Mesendoderm (in vitro differentiated cells): ENCODE results near the gene BIN1.

Experiments used
- DNase-seq: peaks from one replicate; pipeline ENCODE4 v3.0.0; 2013
- H2AK5ac ChIP-seq: 2 replicates; pipeline ENCODE4 v1.6.1; 2013; ENCODE audit warnings: low read length, inconsistent platforms
- H2BK120ac ChIP-seq: 2 replicates; pipeline ENCODE4 v1.6.1; 2013; ENCODE audit warnings: low read depth, mild to moderate bottlenecking, low read length, moderate library complexity, mixed read lengths
- H2BK15ac ChIP-seq: replicated peaks from 2 replicates; pipeline ENCODE4 v1.6.1; 2013; ENCODE audit warnings: low read depth, mild to moderate bottlenecking, moderate library complexity
- H2BK5ac ChIP-seq: 2 replicates; pipeline ENCODE4 v1.6.1; 2013; ENCODE audit warnings: low read length, inconsistent platforms
- H3K18ac ChIP-seq: 2 replicates; pipeline ENCODE4 v1.6.1; 2013; ENCODE audit warnings: mild to moderate bottlenecking, low read length, mixed read lengths
- H3K23ac ChIP-seq: one replicate; pipeline ENCODE4 v1.6.1; 2013; ENCODE audit warnings: low read length
- H3K27ac ChIP-seq: 2 replicates; pipeline ENCODE4 v1.5.1; 2013; ENCODE audit warnings: low read depth, mild to moderate bottlenecking, inconsistent platforms, low read length, moderate library complexity
- H3K27me3 ChIP-seq: 2 replicates; pipeline ENCODE4 v1.6.1; 2013; ENCODE audit warnings: low read length, control low read depth, mild to moderate bottlenecking, inconsistent platforms; ENCODE audit not compliant: insufficient read depth, poor library complexity
- H3K36me3 ChIP-seq: 2 replicates; pipeline ENCODE4 v1.6.1; 2013; ENCODE audit warnings: low read length, inconsistent platforms; ENCODE audit not compliant: control insufficient read depth, insufficient read depth
- H3K4ac ChIP-seq: one replicate; pipeline ENCODE4 v1.6.1; 2013; ENCODE audit warnings: low read depth, mild to moderate bottlenecking, low read length, moderate library complexity
- H3K4me1 ChIP-seq: 2 replicates; pipeline ENCODE4 v1.6.1; 2013; ENCODE audit warnings: low read depth, low read length, inconsistent platforms; ENCODE audit not compliant: control insufficient read depth
- H3K4me2 ChIP-seq: 2 replicates; pipeline ENCODE4 v1.6.1; 2013; ENCODE audit warnings: low read length
- H3K4me3 ChIP-seq: 2 replicates; pipeline ENCODE4 v1.5.1; 2013; ENCODE audit warnings: mild to moderate bottlenecking, low read length
- H3K56ac ChIP-seq: one replicate; pipeline ENCODE4 v1.6.1; 2013; ENCODE audit warnings: low read length
- H3K79me1 ChIP-seq: 2 replicates; pipeline ENCODE4 v1.6.1; 2013; ENCODE audit warnings: low read length, inconsistent platforms
- H3K79me2 ChIP-seq: 2 replicates; pipeline ENCODE4 v1.6.1; 2013; ENCODE audit warnings: mild to moderate bottlenecking, low read length; ENCODE audit not compliant: control insufficient read depth, insufficient read depth
- H3K9ac ChIP-seq: 2 replicates; pipeline ENCODE4 v1.6.1; 2013; ENCODE audit warnings: low read length, inconsistent platforms
- H4K5ac ChIP-seq: one replicate; pipeline ENCODE4 v1.6.1; 2013; ENCODE audit warnings: low read length
- H4K8ac ChIP-seq: one replicate; pipeline ENCODE4 v1.6.1; 2013; ENCODE audit warnings: low read depth, mild to moderate bottlenecking, control low read depth, low read length, moderate library complexity
- WGBS: extraction: QIAGEN DNeasy Blood & Tissue Kit; methylation state at CpG from one replicate; pipeline ENCODE4 v1.1.7; 2013; ENCODE audit warnings: low lambda C conversion rate, missing lambda C conversion rate; ENCODE audit not compliant: insufficient coverage; ENCODE audit errors: extremely low coverage; 5-methylcytosine and 5-hydroxymethylcytosine counted together

The BIN1 gene

GRCh38 chr2:127058954-127059252 is 48.1 kb downstream of the BIN1 start:
- H4K8ac ChIP-seq, result no peak overlapping the region
- no peak overlapping the region for H3K18ac ChIP-seq
- no peak overlapping the region for H2BK15ac ChIP-seq
- H3K79me2 ChIP-seq, result no peaks in the 10 kb centered on the region
- H3K27me3 ChIP-seq, result no peaks in the 10 kb centered on the region
- H3K79me1 ChIP-seq, result no peaks in the 10 kb centered on the region
- no peak overlapping the region for H2AK5ac ChIP-seq
- H3K4me2 ChIP-seq, result no peak overlapping the region
- H3K27ac ChIP-seq, result no peak overlapping the region
- no peak overlapping the region for H3K23ac ChIP-seq
- no peak for DNase-seq
- H2BK120ac ChIP-seq, result no peak overlapping the region
- H2BK5ac ChIP-seq, result no peak overlapping the region
- no peak overlapping the region for H3K56ac ChIP-seq
- no peak overlapping the region for H4K5ac ChIP-seq
- no peak overlapping the region for H3K4me3 ChIP-seq
- no peak overlapping the region for H3K9ac ChIP-seq
- no peaks in the 10 kb centered on the region for H3K4me1 ChIP-seq
- H3K4ac ChIP-seq, result no peak overlapping the region
- no peaks in the 10 kb centered on the region for H3K36me3 ChIP-seq
- WGBS, result no CpG with 5 or more reads among the region's 14 CpGs

DNA sequence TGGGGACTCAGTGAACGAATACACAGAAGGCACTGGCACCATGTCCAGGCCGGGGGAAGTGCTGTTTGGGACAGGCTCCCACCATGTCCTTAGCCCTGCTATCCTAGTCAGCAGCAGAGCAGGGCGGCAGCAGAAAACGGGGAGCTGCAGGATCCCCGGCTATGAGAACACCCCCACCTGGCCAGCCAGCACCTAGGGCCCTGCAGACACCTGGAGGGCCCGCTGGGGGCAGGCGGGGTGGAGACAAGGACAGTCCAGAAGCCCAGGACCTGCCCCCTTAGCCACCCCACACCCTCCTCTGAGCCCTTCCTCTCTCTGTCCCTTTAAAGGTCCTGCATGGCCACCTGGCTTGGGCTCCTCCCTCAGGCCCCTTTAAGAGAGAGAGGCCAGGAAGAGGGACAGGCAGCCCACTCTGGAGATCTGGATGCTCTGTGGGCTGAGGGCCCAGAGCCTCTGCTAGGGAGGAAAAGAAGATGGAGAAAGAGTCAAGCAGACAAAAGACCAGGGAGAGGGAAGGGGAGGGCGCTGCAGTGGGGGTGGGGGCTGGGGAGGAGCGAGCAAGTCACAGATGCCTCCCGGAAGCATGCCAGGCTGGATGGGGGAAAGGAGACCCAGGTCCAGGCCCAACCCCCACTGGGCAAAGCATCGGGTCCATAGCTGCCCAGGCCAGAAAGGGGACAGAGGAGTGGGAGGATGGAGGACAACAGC is 48.6 kb downstream of the BIN1 start:
- WGBS, result no CpG with 5 or more reads among the region's 11 CpGs
- no peak overlapping the region for H3K23ac ChIP-seq
- no peak overlapping the region for H3K4me3 ChIP-seq
- H3K36me3 ChIP-seq, result no peaks in the 10 kb centered on the region
- no peak overlapping the region for H3K4me2 ChIP-seq
- H3K27me3 ChIP-seq, result no peaks in the 10 kb centered on the region
- no peak overlapping the region for H3K9ac ChIP-seq
- H3K79me2 ChIP-seq, result no peaks in the 10 kb centered on the region
- no peak overlapping the region for H4K8ac ChIP-seq
- H2BK120ac ChIP-seq, result no peak overlapping the region
- no peaks in the 10 kb centered on the region for H3K79me1 ChIP-seq
- no peaks in the 10 kb centered on the region for H3K4me1 ChIP-seq
- H3K4ac ChIP-seq, result no peak overlapping the region
- H2BK5ac ChIP-seq, result no peak overlapping the region
- no peak overlapping the region for H3K27ac ChIP-seq
- H2AK5ac ChIP-seq, result no peak overlapping the region
- H3K18ac ChIP-seq, result no peak overlapping the region
- no peak overlapping the region for H4K5ac ChIP-seq
- no peak for DNase-seq
- H3K56ac ChIP-seq, result no peak overlapping the region
- H2BK15ac ChIP-seq, result no peak overlapping the region

- H2BK15ac ChIP-seq, result no peak overlapping the region
- no peak overlapping the region for H2BK120ac ChIP-seq
- H3K9ac ChIP-seq, result no peak overlapping the region
- no peak overlapping the region for H2AK5ac ChIP-seq
- H2BK5ac ChIP-seq, result no peak overlapping the region
- no peak overlapping the region for H3K4me3 ChIP-seq
- H3K4me1 ChIP-seq, result no peaks in the 10 kb centered on the region
- no peaks in the 10 kb centered on the region for H3K27me3 ChIP-seq
- H4K8ac ChIP-seq, result no peak overlapping the region
- no peaks in the 10 kb centered on the region for H3K79me2 ChIP-seq
- H3K79me1 ChIP-seq, result no peaks in the 10 kb centered on the region
- no peak overlapping the region for H3K56ac ChIP-seq
- no peak overlapping the region for H3K18ac ChIP-seq
- H3K4ac ChIP-seq, result no peak overlapping the region
- no peak overlapping the region for H3K23ac ChIP-seq
- WGBS, result no CpG with 5 or more reads among the region's 31 CpGs
- H3K4me2 ChIP-seq, result no peak overlapping the region
- H4K5ac ChIP-seq, result no peak overlapping the region
- DNase-seq, result no peak
- H3K27ac ChIP-seq, result no peak overlapping the region
- H3K36me3 ChIP-seq, result no peaks in the 10 kb centered on the region
Observed at GRCh38 chr2:127057371-127058245, 49.3 kb downstream of the BIN1 start.

GRCh38 chr2:127056631-127057370 is 50.2 kb downstream of the BIN1 start:
- Histone ChIP-seq H3K4ac (no peak overlapping the region), H4K5ac (no peak overlapping the region), H3K4me1 (no peaks in the 10 kb centered on the region), H3K18ac (no peak overlapping the region), H3K79me2 (no peaks in the 10 kb centered on the region), H3K9ac (no peak overlapping the region), H3K23ac (no peak overlapping the region), H3K36me3 (no peaks in the 10 kb centered on the region), H2BK15ac (no peak overlapping the region), H2BK120ac (no peak overlapping the region), H3K27ac (no peak overlapping the region), H4K8ac (no peak overlapping the region), H2BK5ac (no peak overlapping the region), H2AK5ac (no peak overlapping the region), H3K56ac (no peak overlapping the region), H3K79me1 (no peaks in the 10 kb centered on the region), H3K4me3 (no peak overlapping the region), H3K27me3 (no peaks in the 10 kb centered on the region), H3K4me2 (no peak overlapping the region)
- no CpG with 5 or more reads among the region's 25 CpGs for WGBS
- no peak for DNase-seq

DNA sequence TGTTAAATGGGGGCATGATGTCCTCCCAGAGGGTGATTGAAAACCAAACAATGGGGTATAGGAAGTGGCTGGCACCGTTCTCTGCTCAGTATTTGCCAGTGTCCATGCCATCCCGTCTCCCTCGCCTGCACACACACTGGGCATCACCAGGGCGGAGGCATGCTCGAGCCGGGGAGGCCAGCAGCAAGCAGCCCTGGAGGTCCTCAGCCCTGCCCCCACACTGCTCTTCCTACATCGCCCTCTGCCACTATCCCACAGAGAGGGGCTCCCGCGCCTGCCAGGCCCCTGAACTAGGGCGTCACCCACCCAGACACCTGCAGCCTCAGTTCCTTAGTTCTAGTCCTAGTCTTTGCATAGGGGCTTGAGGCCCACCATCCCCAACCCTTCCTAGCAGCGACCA is 50.9 kb downstream of the BIN1 start:
- no peak overlapping the region for H4K5ac ChIP-seq

More for the DNA sequence above, 50.9 kb downstream of the BIN1 start:
- Histone ChIP-seq H3K4me2 (no peak overlapping the region), H3K79me1 (no peaks in the 10 kb centered on the region), H3K4ac (no peak overlapping the region), H3K4me3 (no peak overlapping the region), H3K23ac (no peak overlapping the region), H2AK5ac (no peak overlapping the region), H4K8ac (no peak overlapping the region), H2BK120ac (no peak overlapping the region), H2BK5ac (no peak overlapping the region), H3K18ac (no peak overlapping the region), H3K56ac (no peak overlapping the region), H3K36me3 (no peaks in the 10 kb centered on the region), H3K9ac (no peak overlapping the region), H3K79me2 (no peaks in the 10 kb centered on the region), H3K4me1 (no peaks in the 10 kb centered on the region), H2BK15ac (no peak overlapping the region), H3K27me3 (no peaks in the 10 kb centered on the region), H3K27ac (no peak overlapping the region)
- no peak for DNase-seq
- WGBS, result no CpG with 5 or more reads among the region's 11 CpGs
